NCI-H146 treated with DMSO at 0.1 percent for 48 hours (cell line): ENCODE data around the gene TRIP12.
"Not testable (repeated sequence)": the region's sequence is repeated elsewhere in the genome, so short reads cannot be mapped to it uniquely, and the experiment has no call there.

Experiments
- DNase-seq: peaks from one replicate; lab custom pipeline; 2025; ENCODE audit not compliant: unreplicated experiment; lab: John Stamatoyannopoulos, UW

TRIP12 gene

GRCh38 chr2:229921101-229921891, 513 bp downstream of the TRIP12 start:
- DNase-seq = peak; percentile 13

- DNase-seq = no peak
Observed at GRCh38 chr2:229920011-229920641, 1.7 kb downstream of the TRIP12 start.

DNA sequence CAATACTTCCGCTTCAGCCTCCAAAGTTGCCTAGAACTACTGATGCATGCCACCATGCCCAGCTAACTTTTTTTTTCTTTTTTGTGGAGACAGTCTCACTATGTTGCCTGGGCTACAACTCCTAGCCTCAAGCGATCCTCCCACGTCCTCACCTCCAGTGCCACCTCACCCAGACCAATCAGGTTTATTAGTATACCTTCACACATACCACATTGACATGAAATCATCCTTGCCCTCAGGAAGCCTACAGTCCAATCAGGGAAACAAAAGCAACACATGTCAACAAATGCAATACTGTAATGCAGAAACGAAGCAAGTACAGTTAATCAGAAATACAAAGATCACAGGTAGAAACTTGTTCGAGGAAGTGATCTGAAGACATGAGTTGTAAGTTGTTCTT, 4.0 kb downstream of the TRIP12 start:
- no peak for DNase-seq

DNA sequence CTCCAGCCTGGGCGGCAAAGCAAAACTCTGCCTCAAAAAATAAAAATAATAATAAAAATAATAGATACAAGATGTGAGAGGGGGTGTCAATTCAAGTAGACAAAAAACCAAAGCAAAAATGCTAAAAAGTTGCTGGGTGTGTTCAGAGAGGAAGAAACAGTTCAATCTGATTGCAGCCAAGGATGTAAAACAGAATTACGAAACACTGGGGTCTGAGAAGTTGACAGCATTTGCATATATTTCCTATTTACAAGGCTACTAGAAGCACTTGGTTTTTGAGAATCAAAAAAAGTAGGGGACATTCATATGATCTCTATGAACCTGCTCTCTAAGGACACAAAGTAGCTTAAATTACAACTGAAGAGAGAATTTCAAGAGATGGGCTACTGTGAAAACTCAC, 7.6 kb downstream of the TRIP12 start:
- DNase-seq = no peak

DNA sequence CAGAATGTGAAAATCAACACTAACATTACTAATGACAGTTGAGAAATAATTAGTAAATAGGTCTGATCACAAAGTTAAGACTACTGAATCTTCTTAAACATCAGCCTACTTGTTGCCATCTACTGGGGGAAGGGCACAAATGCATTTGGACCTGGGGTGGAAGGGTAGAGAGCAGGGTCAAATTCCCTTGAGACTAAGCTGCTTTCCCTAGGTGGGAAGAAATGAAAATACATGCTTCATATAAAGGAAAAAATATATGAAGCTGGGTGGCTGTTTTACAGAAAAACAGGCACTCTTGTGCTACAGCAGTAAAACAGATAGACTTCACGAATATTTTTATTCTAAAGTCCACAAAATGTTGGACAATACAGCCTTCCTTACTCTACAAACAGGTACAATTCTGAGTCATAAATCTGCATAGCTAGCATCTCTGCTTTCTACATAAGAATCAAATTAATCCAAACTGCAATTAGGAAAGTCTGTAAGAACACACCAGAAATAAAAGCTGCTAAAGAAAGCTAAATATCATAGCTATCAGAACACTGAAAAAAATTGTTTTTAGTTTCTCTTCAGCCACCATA, 10.9 kb downstream of the TRIP12 start:
- no peak for DNase-seq

GRCh38 chr2:229910147-229910831, 11.5 kb downstream of the TRIP12 start:
- DNase-seq = no peak

DNA sequence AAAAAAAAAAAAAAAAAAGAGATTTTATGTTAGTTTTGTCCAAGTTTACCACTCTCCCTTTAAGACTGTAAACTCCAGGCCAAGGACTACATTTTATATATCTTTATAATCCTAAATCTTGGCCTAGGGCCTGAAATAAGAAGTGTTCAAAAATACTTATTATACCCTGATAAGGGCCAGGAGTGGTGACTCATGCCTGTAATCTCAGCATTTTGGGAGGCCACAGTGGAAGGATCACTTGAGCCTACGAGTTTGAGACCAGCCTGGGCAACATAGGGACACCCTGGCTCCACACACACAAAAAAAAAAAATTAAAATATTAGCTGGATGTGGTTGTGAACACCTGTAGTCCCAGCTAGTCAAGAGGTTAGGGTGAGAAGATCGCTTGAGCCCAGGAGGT, 12.7 kb downstream of the TRIP12 start:
- DNase-seq = no peak

- no peak for DNase-seq
Observed at GRCh38 chr2:229905601-229906000, 16.2 kb downstream of the TRIP12 start.

GRCh38 chr2:229903037-229903436, 18.8 kb downstream of the TRIP12 start:
- DNase-seq = no peak

DNA sequence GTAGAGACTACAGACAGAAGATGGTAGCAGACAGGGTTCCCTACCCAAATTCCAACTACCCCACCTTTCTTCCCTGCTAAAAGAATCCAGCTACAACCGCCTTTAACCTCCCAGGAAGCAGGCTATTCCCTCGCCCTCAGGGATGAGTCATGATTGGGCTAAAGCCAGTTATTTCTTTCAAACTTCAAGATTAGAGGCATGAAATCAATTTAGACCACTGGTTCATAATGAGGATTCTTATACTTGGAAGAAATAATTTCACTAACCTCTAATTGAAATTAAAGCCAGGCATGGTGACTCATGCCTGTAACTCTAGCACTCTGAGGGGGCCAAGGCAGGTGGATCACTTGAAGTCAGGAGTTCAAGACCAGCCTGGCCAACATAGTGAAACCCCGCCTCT, 20.0 kb downstream of the TRIP12 start:
- DNase-seq = no peak

- DNase-seq = not testable (repeated sequence)
Observed at GRCh38 chr2:229900514-229900913, 21.3 kb downstream of the TRIP12 start.

DNA sequence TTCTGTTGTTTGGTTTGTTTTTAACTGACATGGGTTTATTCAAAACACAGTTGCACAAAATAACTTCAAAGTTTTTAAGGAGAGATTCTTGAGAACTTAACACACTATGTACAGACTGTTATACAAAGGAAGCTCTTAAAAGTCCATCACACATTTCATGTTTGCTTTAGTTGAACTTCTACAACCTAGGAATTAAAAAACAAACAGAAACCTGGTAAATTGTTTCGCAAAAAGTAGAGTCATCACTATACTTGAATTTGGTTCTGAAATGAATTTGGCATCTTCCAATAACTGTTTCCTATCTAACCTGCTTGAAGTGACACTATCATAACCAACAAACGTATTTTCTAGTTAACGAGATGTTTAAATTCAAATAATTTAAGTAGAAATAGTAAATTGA, 21.8 kb downstream of the TRIP12 start:
- no peak for DNase-seq

DNA sequence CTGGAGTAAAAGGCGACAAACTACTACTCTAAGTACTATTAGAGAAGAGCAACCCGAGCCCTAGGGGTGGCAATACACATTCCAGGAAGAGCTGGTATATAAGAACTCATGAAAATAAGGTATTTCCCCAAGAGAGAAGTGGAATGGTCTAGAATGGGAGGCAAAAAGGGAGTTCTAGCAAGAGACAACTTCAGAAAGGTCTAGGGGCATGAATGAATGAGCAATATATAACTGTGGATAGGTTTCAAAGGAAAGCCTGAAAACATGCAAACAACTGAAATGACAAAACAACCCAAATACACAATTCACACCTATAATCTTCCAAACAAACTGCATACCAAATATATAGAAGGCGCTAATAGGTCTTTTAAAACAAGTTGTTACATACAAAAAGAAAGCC, 22.2 kb downstream of the TRIP12 start:
- DNase-seq = no peak

DNA sequence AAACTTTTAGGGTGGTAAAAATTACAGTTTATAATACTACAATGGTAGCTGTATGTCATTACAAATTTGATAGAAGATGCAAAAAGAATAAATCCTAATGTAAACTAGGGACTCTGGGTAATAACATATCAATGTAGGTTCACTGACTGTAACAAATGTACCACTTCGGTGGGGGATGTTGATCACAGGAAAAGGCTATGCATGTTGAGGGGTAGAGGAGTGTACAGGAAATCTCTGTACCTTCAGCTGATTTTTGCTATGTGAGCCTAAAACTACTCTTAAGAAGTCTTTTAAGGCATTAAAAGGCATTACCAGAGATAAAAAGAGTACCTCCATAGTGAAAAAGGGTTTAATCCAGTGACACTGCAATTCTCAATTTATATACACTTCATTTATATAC, 25.0 kb downstream of the TRIP12 start:
- DNase-seq = no peak

GRCh38 chr2:229889023-229889422, 32.8 kb downstream of the TRIP12 start:
- DNase-seq = no peak

GRCh38 chr2:229888031-229888430, 33.8 kb downstream of the TRIP12 start:
- DNase-seq = no peak

GRCh38 chr2:229887441-229887840, 34.4 kb downstream of the TRIP12 start:
- DNase-seq = no peak

- DNase-seq = no peak
Observed at GRCh38 chr2:229884775-229885699, 36.8 kb downstream of the TRIP12 start.

GRCh38 chr2:229882583-229882982, 39.2 kb downstream of the TRIP12 start:
- DNase-seq = no peak

- DNase-seq = no peak
Observed at GRCh38 chr2:229880892-229881586, 40.8 kb downstream of the TRIP12 start.
